A673 (cell line): ENCODE results near the gene CNPY1. TPM values are rescaled to one million over a fixed set of nuclear protein-coding genes. Genes with fewer than 3 reads are reported as not detected.

Source experiments
- BruUV-seq: library from RNA; stranded (reverse); fragments of 400-500 nt; replicated peaks from 2 replicates; lab custom pipeline; 2021; lab: Mats Ljungman, UMichigan
- CTCF ChIA-PET: fragments of 300-600 bp; sonication (Branson Sonifier 250); formaldehyde crosslinking; loops from one replicate; lab custom pipeline; 2022; ENCODE audit warnings: antibody characterized with exemption; lab: Charles Lee
- POLR2A ChIA-PET: fragments of 300-600 bp; sonication (Branson Sonifier 250); formaldehyde crosslinking; loops from one replicate; lab custom pipeline; 2022; ENCODE audit warnings: antibody characterized with exemption; ENCODE audit not compliant: low non-redundant PET; lab: Charles Lee
- DNase-seq: peaks from one replicate; pipeline ENCODE4 v3.0.0-alpha.2; 2015; ENCODE audit warnings: low spot score
- H3K27ac ChIP-seq: fragments of 200-600 bp; sonication (generic); 2 replicates; pipeline ENCODE4 v1.5.1; 2016; ENCODE audit warnings: mixed run types, low read depth, mild to moderate bottlenecking, mixed read lengths, antibody characterized with exemption, low read length; ENCODE audit not compliant: poor library complexity, severe bottlenecking
- H3K27me3 ChIP-seq: fragments of 200-600 bp; sonication (generic); replicated peaks from 2 replicates; pipeline ENCODE4 v1.6.1; 2017; ENCODE audit warnings: mixed run types, low read depth, mild to moderate bottlenecking, mixed read lengths, antibody characterized with exemption, low read length; ENCODE audit not compliant: insufficient read depth, poor library complexity
- H3K36me3 ChIP-seq: fragments of 200-600 bp; sonication (generic); 2 replicates; pipeline ENCODE4 v1.6.1; 2016; ENCODE audit warnings: mixed run types, mild to moderate bottlenecking, mixed read lengths, antibody characterized with exemption, low read length; ENCODE audit not compliant: insufficient read depth, poor library complexity, severe bottlenecking
- H3K4me1 ChIP-seq: fragments of 200-600 bp; sonication (generic); 2 replicates; pipeline ENCODE4 v1.6.1; 2017; ENCODE audit warnings: mixed run types, mild to moderate bottlenecking, mixed read lengths, antibody characterized with exemption, low read length; ENCODE audit not compliant: insufficient read depth, poor library complexity, severe bottlenecking
- H3K4me3 ChIP-seq: fragments of 200-600 bp; sonication (generic); 2 replicates; pipeline ENCODE4 v1.5.1; 2016; ENCODE audit warnings: low read depth, mixed run types, mild to moderate bottlenecking, mixed read lengths, low read length; ENCODE audit not compliant: poor library complexity, severe bottlenecking
- H3K9me3 ChIP-seq: fragments of 200-600 bp; sonication (generic); 2 replicates; pipeline ENCODE4 v1.6.1; 2016; ENCODE audit warnings: mixed run types, low read depth, mild to moderate bottlenecking, mixed read lengths, antibody characterized with exemption, low read length; ENCODE audit not compliant: poor library complexity, severe bottlenecking
- CTCF ChIP-seq: fragments of 300-800, 200-600 bp; sonication (generic); conservative IDR thresholded peaks from 2 replicates; pipeline ENCODE4 v1.5.1; 2017; ENCODE audit warnings: low read depth, mild to moderate bottlenecking, antibody characterized with exemption, low read length, moderate library complexity, mixed read lengths
- EZH2 ChIP-seq: fragments of 200-600 bp; sonication (generic); IDR thresholded peaks from 2 replicates; pipeline ENCODE4 v1.6.1; 2017; ENCODE audit warnings: borderline replicate concordance, low read depth, mild to moderate bottlenecking, mixed read lengths, antibody characterized with exemption, low read length; ENCODE audit not compliant: poor library complexity, severe bottlenecking
- intact Hi-C: fragments of 100-400 bp; cut with micrococcal nuclease; formaldehyde crosslinking; loops from one replicate; pipeline ENCODE4 v1.10.0; 2022; ENCODE audit not compliant: unreplicated experiment
- total RNA-seq: library from RNA; stranded (reverse); gene quantifications from 2 replicates; pipeline ENCODE4 v1.2.3, GENCODE V29; 2021

Gene CNPY1
- total RNA-seq, 1 experiment from 2014 or later, result not detected

GRCh38 chr7:155468785-155469148 lies 77.6 kb downstream of the CNPY1 start:
- intact Hi-C loops, result no loop called here
- no peak for DNase-seq
- Histone ChIP-seq H3K9me3 (no peaks in the 10 kb centered on the region), H3K4me1 (peaks cover 44% of the 10 kb centered on the region), H3K36me3 (no peaks in the 10 kb centered on the region), H3K27me3 (peaks cover 95% of the 10 kb centered on the region), H3K27ac (no peak overlapping the region), H3K4me3 (peak overlapping the region; percentile 49)
- no peak for TF ChIP-seq CTCF
- no peak for TF ChIP-seq EZH2
- POLR2A ChIA-PET, result no interaction called here
- no TSS peak for BruUV-seq
- CTCF ChIA-PET, result no interaction called here

- TF ChIP-seq CTCF, result no peak
- TF ChIP-seq EZH2, result peak; percentile 87
- Histone ChIP-seq H3K4me3 (peak overlapping the region; percentile 49), H3K27me3 (peaks cover 99% of the 10 kb centered on the region), H3K36me3 (no peaks in the 10 kb centered on the region), H3K4me1 (peaks cover 44% of the 10 kb centered on the region), H3K9me3 (no peaks in the 10 kb centered on the region), H3K27ac (peak overlapping the region; percentile 45)
- peak; percentile 56 for DNase-seq
- CTCF ChIA-PET, result no interaction called here
- intact Hi-C loops, result no loop called here
- BruUV-seq, result no TSS peak
- POLR2A ChIA-PET, result no interaction called here
Observed at GRCh38 chr7:155467846-155468784, 78.2 kb downstream of the CNPY1 start.

GRCh38 chr7:155466814-155467733 lies 79.3 kb downstream of the CNPY1 start:
- intact Hi-C loops, result no loop called here
- POLR2A ChIA-PET, result no interaction called here
- CTCF ChIA-PET, result interaction anchor here (0.6 kb wide), 1 partner anchor 337 kb away, joined by 3 read pairs; no protein-coding TSS in a partner anchor
- no peaks in the 10 kb centered on the region for H3K9me3 ChIP-seq
- H3K36me3 ChIP-seq, result no peaks in the 10 kb centered on the region
- BruUV-seq, result no TSS peak
- peak; percentile 91 for DNase-seq
- peak; percentile 51 for TF ChIP-seq CTCF
- TF ChIP-seq EZH2, result peak; percentile 94
- H3K4me3 ChIP-seq, result peak overlapping the region; percentile 49
- H3K4me1 ChIP-seq, result peaks cover 36% of the 10 kb centered on the region
- H3K27ac ChIP-seq, result peak overlapping the region; percentile 31
- H3K27me3 ChIP-seq, result peaks cover 100% of the 10 kb centered on the region
